OCI-LY3 (cell line): Measurements from ENCODE around the gene MGAT4D.

ENCODE experiments used
- EZH2phosphoT487 ChIP-seq: fragments of 200-600 bp; shearing (Covaris generic); IDR thresholded peaks from 2 replicates; pipeline ENCODE4 v1.6.1; 2018; ENCODE audit warnings: antibody characterized with exemption, mixed run types, low read depth
- TF ChIP-seq, protein P1 (sequence below): fragments of 200-600, 300-600 bp; sonication (generic); IDR thresholded peaks from 2 replicates; pipeline ENCODE4 v1.5.1; 2014; ENCODE audit warnings: antibody characterized with exemption, low read length, low read depth

DNA sequence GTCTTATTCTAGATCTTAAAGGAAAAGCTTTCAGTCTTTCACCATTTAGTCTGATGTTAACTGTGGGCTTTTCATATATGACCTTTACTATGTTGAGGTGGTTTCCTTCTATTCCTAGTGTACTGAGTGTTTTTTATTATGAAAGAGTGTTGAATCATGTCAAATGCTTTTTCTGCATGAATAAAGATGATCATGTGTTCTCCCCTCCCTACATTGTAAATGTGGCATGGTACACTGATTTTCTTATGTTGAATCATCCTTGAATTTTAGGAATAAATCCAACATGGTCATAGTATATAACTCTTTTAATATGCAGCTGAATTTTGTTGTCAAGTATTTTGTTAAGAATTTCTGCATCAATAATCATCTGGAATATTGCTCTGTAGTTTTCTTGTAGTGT, 75.0 kb downstream of the MGAT4D start:
- TF ChIP-seq, protein P1, sequence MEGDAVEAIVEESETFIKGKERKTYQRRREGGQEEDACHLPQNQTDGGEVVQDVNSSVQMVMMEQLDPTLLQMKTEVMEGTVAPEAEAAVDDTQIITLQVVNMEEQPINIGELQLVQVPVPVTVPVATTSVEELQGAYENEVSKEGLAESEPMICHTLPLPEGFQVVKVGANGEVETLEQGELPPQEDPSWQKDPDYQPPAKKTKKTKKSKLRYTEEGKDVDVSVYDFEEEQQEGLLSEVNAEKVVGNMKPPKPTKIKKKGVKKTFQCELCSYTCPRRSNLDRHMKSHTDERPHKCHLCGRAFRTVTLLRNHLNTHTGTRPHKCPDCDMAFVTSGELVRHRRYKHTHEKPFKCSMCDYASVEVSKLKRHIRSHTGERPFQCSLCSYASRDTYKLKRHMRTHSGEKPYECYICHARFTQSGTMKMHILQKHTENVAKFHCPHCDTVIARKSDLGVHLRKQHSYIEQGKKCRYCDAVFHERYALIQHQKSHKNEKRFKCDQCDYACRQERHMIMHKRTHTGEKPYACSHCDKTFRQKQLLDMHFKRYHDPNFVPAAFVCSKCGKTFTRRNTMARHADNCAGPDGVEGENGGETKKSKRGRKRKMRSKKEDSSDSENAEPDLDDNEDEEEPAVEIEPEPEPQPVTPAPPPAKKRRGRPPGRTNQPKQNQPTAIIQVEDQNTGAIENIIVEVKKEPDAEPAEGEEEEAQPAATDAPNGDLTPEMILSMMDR = no peak
- TF ChIP-seq EZH2phosphoT487 = no peak
